Adrenal gland (tissue), 12 donors: Measurements from ENCODE around the gene EPHB1. TPM values are rescaled to one million over a fixed set of nuclear protein-coding genes. Genes with fewer than 3 reads are reported as not detected.

Experiments
- DNase-seq, 7 donors: peaks; one replicate each; pipeline ENCODE4 v3.0.0-alpha.2; 2019 to 2020
- H3K27ac ChIP-seq, 5 donors: fragments of 200-600 bp; sonication (generic) in 4 of 5; 1 replicate in 3 of 5; 2 replicates in 2 of 5; pipeline versions ENCODE4 v1.5.1 to v1.8.0; 2016 to 2020; ENCODE audit warnings: mild to moderate bottlenecking in 1 of 5
- H3K27me3 ChIP-seq: fragments of 200-600 bp; 2 replicates; pipeline ENCODE4 v1.8.0; 2021
- H3K36me3 ChIP-seq, 2 donors: fragments of 200-600 bp; replicated peaks in 1 of 2; 1 replicate in 1 of 2; 2 replicates in 1 of 2; pipeline versions ENCODE4 v1.5.1 to v1.8.0; 2018 to 2022
- H3K4me1 ChIP-seq, 2 donors: fragments of 200-600 bp; replicated peaks in 1 of 2; 1 replicate in 1 of 2; 2 replicates in 1 of 2; pipeline versions ENCODE4 v1.5.1 to v1.8.0; 2018 to 2021
- H3K4me3 ChIP-seq, 4 donors: fragments of 200-600 bp; sonication (generic) in 3 of 4; one replicate each; pipeline ENCODE4 v1.5.1; 2016 to 2018
- H3K9me3 ChIP-seq, 3 donors: fragments of 200-600 bp; sonication (generic) in 1 of 3; replicated peaks in 1 of 3; 1 replicate in 2 of 3; 2 replicates in 1 of 3; pipeline versions ENCODE4 v1.5.1 to v1.8.0; 2016 to 2021
- CTCF ChIP-seq, 6 experiments: fragments of 450-650 bp in 4 of 6; fragments of 200-600 bp in 2 of 6; sonication (generic) in 1 of 6; IDR thresholded peaks; 1 replicate in 5 of 6; 2 replicates in 1 of 6; pipeline versions ENCODE4 v1.5.1 to v1.8.0; 2016 to 2021; ENCODE audit warnings: antibody characterized with exemption in 6 of 6, mild to moderate bottlenecking in 2 of 6, moderate library complexity in 1 of 6
- POLR2A ChIP-seq, 2 donors: fragments of 450-650 bp; IDR thresholded peaks; one replicate each; pipeline ENCODE4 v1.6.1; 2017; ENCODE audit warnings: antibody characterized with exemption in 2 of 2, mild to moderate bottlenecking in 2 of 2, moderate library complexity in 1 of 2
- WGBS, 4 donors: extraction: QIAGEN DNeasy Blood & Tissue Kit in 2 of 4; methylation state at CpG; one replicate each; pipeline versions ENCODE4 v1.1.5 to v1.1.7; 2013 to 2017; 5-methylcytosine and 5-hydroxymethylcytosine counted together
- intact Hi-C, 2 donors: fragments of 100-400 bp; cut with DNase I; formaldehyde crosslinking; loops; one replicate each; pipeline versions ENCODE4 v1.14.1 to v1.15.0; 2022 to 2023
- polyA plus RNA-seq, 3 donors: library from polyadenylated mRNA; stranded (reverse); fragments of 200-250 nt in 2 of 3; fragments of 350-450 nt in 1 of 3; fragmentation: Illumina TruSeq in 1 of 3; extraction: RNeasy Lipid Tissue Mini Kit (QIAGEN cat#74804) in 1 of 3; gene quantifications; one replicate each; pipeline ENCODE4 v1.2.3, GENCODE V29; 2013 to 2014
- total RNA-seq, 9 donors: library from RNA; depleted of rRNA in 4 of 9; stranded (reverse); fragments of >200 nt in 4 of 9; fragments of 120-200 nt in 1 of 9; fragmentation: NEBNext Ultra II Directional in 1 of 9; extraction: Animal tissue kit (Norgen Biotek cat#: 25700) in 1 of 9; gene quantifications; one replicate each; pipeline versions ENCODE4 v1.1.0 to v1.2.4, GENCODE V29; 2013 to 2023
- donor health status: healthy with polysubstance abuse.
- donor health status: Bipolar disorder and iron deficiency.
- donor health status: DM: yes; HTN: yes; CAD: no.
- donor health status: DM: no; HTN: no; CAD: no.
- donor health status: DM: no; HTN: no; CAD: no.
- donor health status: DM: yes; HTN: yes; CAD: no.

EPHB1 gene
- total and polyA plus RNA-seq, 12 donors = 0.10 to 3.4 (median 0.98) TPM

- no peaks in the 10 kb centered on the region for H3K27me3 ChIP-seq
- H3K27ac ChIP-seq = no peak overlapping the region
- H3K4me3 ChIP-seq = no peak overlapping the region
- no peak for DNase-seq
- TF ChIP-seq CTCF (IDR thresholded peaks at IDR 0.05) (no peak), POLR2A (IDR thresholded peaks at IDR 0.05) (no peak)
- intact Hi-C loops = no loop called here
- no peaks in the 10 kb centered on the region for H3K36me3 ChIP-seq
- no peaks in the 10 kb centered on the region for H3K4me1 ChIP-seq
- 80 to 90% (median 88%) methylated on average over 6 to 12 of the region's 12 CpGs for WGBS, 4 donors
- H3K9me3 ChIP-seq = no peaks in the 10 kb centered on the region
Observed at GRCh38 chr3:135248213-135248612, 453.2 kb downstream of the EPHB1 start.

DNA sequence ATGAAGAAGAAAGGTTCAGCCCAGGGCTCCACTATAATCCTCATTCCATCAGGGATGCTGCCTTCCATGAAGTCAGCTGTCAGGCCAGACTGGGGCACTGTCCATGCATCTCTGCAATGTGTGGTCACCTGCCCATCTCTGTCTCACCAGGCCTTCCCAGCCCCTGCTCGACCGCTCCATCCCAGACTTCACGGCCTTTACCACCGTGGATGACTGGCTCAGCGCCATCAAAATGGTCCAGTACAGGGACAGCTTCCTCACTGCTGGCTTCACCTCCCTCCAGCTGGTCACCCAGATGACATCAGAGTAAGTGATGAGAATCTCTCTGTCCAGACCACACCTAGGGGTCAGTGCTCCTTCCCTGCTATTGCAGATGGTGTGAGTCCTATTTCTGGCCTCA lies 454.1 kb downstream of the EPHB1 start:
- Histone ChIP-seq H3K36me3 (no peaks in the 10 kb centered on the region), H3K9me3 (no peaks in the 10 kb centered on the region), H3K27ac (no peak overlapping the region), H3K4me3 (no peak overlapping the region), H3K4me1 (no peaks in the 10 kb centered on the region), H3K27me3 (no peaks in the 10 kb centered on the region)
- TF ChIP-seq POLR2A (IDR thresholded peaks at IDR 0.05) = no peak
- TF ChIP-seq CTCF (IDR thresholded peaks at IDR 0.05) = no peak
- intact Hi-C loops = no loop called here
- WGBS, 4 donors = 87 to 100% (median 91%) methylated on average over 5 of the region's 5 CpGs
- no peak for DNase-seq

- no peak overlapping the region for H3K4me3 ChIP-seq
- no peaks in the 10 kb centered on the region for H3K36me3 ChIP-seq
- no peak overlapping the region for H3K27ac ChIP-seq
- H3K27me3 ChIP-seq = no peaks in the 10 kb centered on the region
- WGBS, 4 donors = 73 to 77% (median 75%) methylated on average over 3 of the region's 3 CpGs
- H3K9me3 ChIP-seq = no peaks in the 10 kb centered on the region
- no peak for TF ChIP-seq CTCF (IDR thresholded peaks at IDR 0.05)
- no peak for TF ChIP-seq POLR2A (IDR thresholded peaks at IDR 0.05)
- no peaks in the 10 kb centered on the region for H3K4me1 ChIP-seq
- DNase-seq = no peak
- intact Hi-C loops = no loop called here
Observed at GRCh38 chr3:135258916-135259315, 463.9 kb downstream of the EPHB1 start.

- 53 to 82% (median 69%) methylated on average over 2 of the region's 2 CpGs for WGBS, 4 donors
- TF ChIP-seq POLR2A (IDR thresholded peaks at IDR 0.05) (no peak), CTCF (IDR thresholded peaks at IDR 0.05) (no peak)
- DNase-seq = no peak
- Histone ChIP-seq H3K27ac (no peak overlapping the region), H3K36me3 (no peaks in the 10 kb centered on the region), H3K4me1 (no peaks in the 10 kb centered on the region), H3K27me3 (no peaks in the 10 kb centered on the region), H3K9me3 (no peaks in the 10 kb centered on the region), H3K4me3 (no peak overlapping the region)
- intact Hi-C loops = no loop called here
Observed at GRCh38 chr3:135260025-135260424, 465.0 kb downstream of the EPHB1 start.
